Loucy (cell line): Measurements from ENCODE around the gene ESYT3.

Experiments
- H2AFZ ChIP-seq: fragments of 200-600 bp; sonication (generic); 2 replicates; pipeline ENCODE4 v1.6.0; 2016; ENCODE audit warnings: antibody characterized with exemption, mild to moderate bottlenecking, low read length, moderate library complexity
- H3F3A ChIP-seq: fragments of 200-600 bp; 2 replicates; pipeline ENCODE4 v1.6.0; 2016; ENCODE audit warnings: antibody characterized with exemption, low read depth, mild to moderate bottlenecking
- H3K27me3 ChIP-seq: fragments of 200-600 bp; sonication (generic); 2 replicates; pipeline ENCODE4 v1.6.1; 2014; ENCODE audit warnings: low read length, mild to moderate bottlenecking; ENCODE audit not compliant: insufficient read depth, poor library complexity, severe bottlenecking
- H3K36me3 ChIP-seq: fragments of 200-600 bp; sonication (generic); 2 replicates; pipeline ENCODE4 v1.6.1; 2016; ENCODE audit warnings: low read length; ENCODE audit not compliant: insufficient read depth
- H3K4me1 ChIP-seq: fragments of 200-600 bp; sonication (generic); 2 replicates; pipeline ENCODE4 v1.5.1; 2014; ENCODE audit warnings: low read length, mild to moderate bottlenecking; ENCODE audit not compliant: insufficient read depth, poor library complexity, severe bottlenecking
- H3K4me2 ChIP-seq: fragments of 200-600 bp; sonication (generic); 2 replicates; pipeline ENCODE4 v1.6.0; 2014; ENCODE audit warnings: antibody characterized with exemption, low read length, low read depth, mild to moderate bottlenecking; ENCODE audit not compliant: poor library complexity, severe bottlenecking
- H3K4me3 ChIP-seq: fragments of 200-600 bp; sonication (generic); 2 replicates; pipeline ENCODE4 v1.5.1; 2014; ENCODE audit warnings: low read length, mild to moderate bottlenecking, mixed read lengths; ENCODE audit not compliant: poor library complexity, severe bottlenecking
- H3K79me2 ChIP-seq: fragments of 200-600 bp; sonication (generic); 2 replicates; pipeline ENCODE4 v1.6.1; 2014; ENCODE audit warnings: low read length; ENCODE audit not compliant: insufficient read depth
- H3K9ac ChIP-seq: fragments of 200-600 bp; sonication (generic); 2 replicates; pipeline ENCODE4 v1.6.0; 2014; ENCODE audit warnings: mild to moderate bottlenecking, low read depth, low read length, moderate library complexity; ENCODE audit not compliant: poor library complexity, severe bottlenecking
- H3K9me2 ChIP-seq: fragments of 200-600 bp; sonication (generic); replicated peaks from 2 replicates; pipeline ENCODE4 v1.6.1; 2016; ENCODE audit warnings: low read depth, low read length, mixed read lengths
- H3K9me3 ChIP-seq: fragments of 200-600 bp; sonication (generic); 2 replicates; pipeline ENCODE4 v1.6.1; 2014; ENCODE audit warnings: mild to moderate bottlenecking, antibody characterized with exemption, low read length, low read depth; ENCODE audit not compliant: insufficient read depth
- H4K20me1 ChIP-seq: fragments of 200-600 bp; sonication (generic); 2 replicates; pipeline ENCODE4 v1.6.0; 2014; ENCODE audit warnings: antibody characterized with exemption, low read length, mild to moderate bottlenecking; ENCODE audit not compliant: insufficient read depth, poor library complexity, severe bottlenecking
- CTCF ChIP-seq: fragments of 200-600 bp; sonication (generic); conservative IDR thresholded peaks from 2 replicates; pipeline ENCODE4 v1.5.1; 2014; ENCODE audit warnings: mild to moderate bottlenecking, antibody characterized with exemption, low read length
- EZH2phosphoT487 ChIP-seq: fragments of 200-600 bp; IDR thresholded peaks from 2 replicates; pipeline ENCODE4 v1.6.1; 2018; ENCODE audit warnings: antibody characterized with exemption, mild to moderate bottlenecking, moderate library complexity, borderline replicate concordance

Gene ESYT3

DNA sequence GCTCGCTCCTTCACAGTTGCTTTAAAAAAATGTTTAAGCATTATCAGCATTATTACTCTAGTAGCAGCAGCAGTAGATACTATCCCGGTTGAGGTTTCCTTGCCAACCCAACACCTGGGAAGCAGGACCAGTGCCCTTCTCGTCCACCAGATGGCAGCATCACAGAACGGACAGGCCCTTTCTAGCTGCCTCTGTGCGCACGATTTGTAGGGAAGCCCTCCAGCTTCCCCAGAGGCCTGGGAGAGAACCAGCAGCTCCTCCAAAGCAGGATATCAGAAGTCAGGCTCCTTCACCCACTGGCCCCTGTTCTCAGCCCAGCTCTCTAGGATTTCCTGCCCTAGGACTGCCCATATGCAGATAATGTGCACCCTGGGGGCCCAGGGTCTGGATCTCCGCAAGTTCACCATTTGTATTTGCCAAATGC is 16.8 kb upstream of the ESYT3 start:
- H3K4me1 ChIP-seq, result no peaks in the 10 kb centered on the region
- H4K20me1 ChIP-seq, result no peaks in the 10 kb centered on the region
- H3K9me2 ChIP-seq, result no peaks in the 10 kb centered on the region
- peak overlapping the region; percentile 44; the same call in 1 of the 2 replicates for H2AFZ ChIP-seq
- peak; percentile 96 for TF ChIP-seq CTCF
- TF ChIP-seq EZH2phosphoT487, result no peak
- no peaks in the 10 kb centered on the region for H3K9me3 ChIP-seq
- no peaks in the 10 kb centered on the region for H3K79me2 ChIP-seq
- no peaks in the 10 kb centered on the region for H3K27me3 ChIP-seq
- H3K4me3 ChIP-seq, result no peak overlapping the region
- H3K4me2 ChIP-seq, result no peak overlapping the region
- no peaks in the 10 kb centered on the region for H3K36me3 ChIP-seq
- H3K9ac ChIP-seq, result no peak overlapping the region
- no peaks in the 10 kb centered on the region for H3F3A ChIP-seq

GRCh38 chr3:138418601-138419206 is 15.7 kb upstream of the ESYT3 start:
- Histone ChIP-seq H3K4me3 (no peak overlapping the region), H3K9ac (no peak overlapping the region), H3K4me1 (no peaks in the 10 kb centered on the region), H3K36me3 (no peaks in the 10 kb centered on the region), H3K9me2 (no peaks in the 10 kb centered on the region), H2AFZ (no peak overlapping the region), H3K4me2 (no peak overlapping the region), H3K9me3 (no peaks in the 10 kb centered on the region), H3F3A (no peaks in the 10 kb centered on the region), H3K79me2 (no peaks in the 10 kb centered on the region), H4K20me1 (no peaks in the 10 kb centered on the region), H3K27me3 (no peaks in the 10 kb centered on the region)
- TF ChIP-seq EZH2phosphoT487 (no peak), CTCF (no peak)

DNA sequence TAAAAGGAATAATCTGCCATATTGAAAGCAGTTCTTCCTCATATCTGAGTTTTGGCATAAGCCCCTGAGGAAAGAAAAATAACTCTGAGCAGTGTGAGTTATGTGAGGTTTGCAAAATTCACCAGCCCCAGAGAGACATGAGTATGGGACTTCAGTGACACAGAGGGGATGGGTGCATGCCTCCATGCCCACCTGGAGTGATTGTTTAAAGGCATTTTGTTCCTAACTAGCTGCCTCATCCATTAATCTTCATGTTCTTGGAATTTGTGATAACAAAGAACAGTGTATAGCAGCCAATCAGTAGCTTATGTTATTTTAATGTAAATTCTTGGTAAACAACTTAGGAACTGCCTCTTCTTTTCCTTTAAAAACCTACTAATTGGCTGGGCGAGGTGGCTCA is 11.1 kb upstream of the ESYT3 start:
- Histone ChIP-seq H3K4me1 (no peaks in the 10 kb centered on the region), H3F3A (no peaks in the 10 kb centered on the region), H3K79me2 (no peaks in the 10 kb centered on the region), H3K9me3 (no peaks in the 10 kb centered on the region), H3K9me2 (no peaks in the 10 kb centered on the region), H2AFZ (no peak overlapping the region), H3K9ac (no peak overlapping the region), H3K36me3 (no peaks in the 10 kb centered on the region), H3K4me2 (no peak overlapping the region), H4K20me1 (no peaks in the 10 kb centered on the region), H3K27me3 (no peaks in the 10 kb centered on the region), H3K4me3 (no peak overlapping the region)
- no peak for TF ChIP-seq CTCF
- TF ChIP-seq EZH2phosphoT487, result no peak
